H1 (cell line): ENCODE measurements around the gene ASB8. TPM values are rescaled to one million over a fixed set of nuclear protein-coding genes. Genes with fewer than 3 reads are reported as not detected.
A peak's percentile ranks its signal among the peaks of the same experiment; 100 is the strongest.

Experiments used
- CTCF ChIA-PET: fragments of 300-600 bp; sonication (Branson Sonifier 250); formaldehyde crosslinking; loops from one replicate; lab custom pipeline; 2021; ENCODE audit not compliant: partially characterized antibody; lab: Charles Lee
- POLR2A ChIA-PET: fragments of 300-600 bp; sonication (Branson Sonifier 250); formaldehyde crosslinking; loops from one replicate; lab custom pipeline; 2021; ENCODE audit warnings: inconsistent platforms; ENCODE audit not compliant: partially characterized antibody; lab: Charles Lee
- DNase-seq, 2 experiments: peaks; one replicate each; pipeline versions ENCODE4 v3.0.0 to v3.0.0-alpha.2; 2010 to 2022; ENCODE audit warnings: low spot score in 2 of 2, low read depth in 1 of 2, mixed read lengths in 1 of 2
- FAIRE-seq: peaks from 2 replicates; lab custom pipeline; 2011; peaks lifted over from hg19 to GRCh38; lab: Jason Lieb, UNC
- H2AFZ ChIP-seq: 2 replicates; pipeline ENCODE4 v1.8.1; 2012; ENCODE audit warnings: low read length, inconsistent platforms
- H2AK5ac ChIP-seq: 2 replicates; pipeline ENCODE4 v1.6.1; 2013; ENCODE audit warnings: low read depth, low read length
- H2BK120ac ChIP-seq: replicated peaks from 2 replicates; pipeline ENCODE3; 2013; ENCODE audit warnings: low read depth, low read length, inconsistent platforms
- H2BK12ac ChIP-seq: 2 replicates; pipeline ENCODE4 v1.6.1; 2013; ENCODE audit warnings: low read depth, low read length
- H2BK15ac ChIP-seq: 2 replicates; pipeline ENCODE4 v1.6.1; 2013; ENCODE audit warnings: low read length
- H2BK20ac ChIP-seq: 2 replicates; pipeline ENCODE4 v1.6.1; 2013; ENCODE audit warnings: low read length
- H2BK5ac ChIP-seq: 2 replicates; pipeline ENCODE4 v1.6.1; 2013; ENCODE audit warnings: low read depth, low read length
- H3K14ac ChIP-seq: 2 replicates; pipeline ENCODE4 v1.6.1; 2013; ENCODE audit warnings: inconsistent platforms; ENCODE audit not compliant: insufficient read length
- H3K18ac ChIP-seq: 2 replicates; pipeline ENCODE4 v1.6.1; 2013; ENCODE audit warnings: low read length; ENCODE audit errors: extremely low read depth
- H3K23ac ChIP-seq: 2 replicates; pipeline ENCODE4 v1.6.1; 2013; ENCODE audit warnings: inconsistent platforms; ENCODE audit not compliant: insufficient read length
- H3K23me2 ChIP-seq: 2 replicates; pipeline ENCODE4 v1.6.1; 2013; ENCODE audit warnings: low read depth, low read length
- H3K27ac ChIP-seq: 2 replicates; pipeline ENCODE4 v1.6.1; 2011; ENCODE audit warnings: low read depth, low read length, inconsistent platforms
- H3K27me3 ChIP-seq, 4 experiments: replicated peaks in 1 of 4; 1 replicate in 1 of 4; 2 replicates in 3 of 4; pipeline versions ENCODE4 v1.6.1 to v1.8.1; 2011 to 2013; ENCODE audit warnings: low read length in 3 of 4, mild to moderate bottlenecking in 3 of 4, inconsistent platforms in 2 of 4, mixed read lengths in 2 of 4, moderate library complexity in 1 of 4; ENCODE audit not compliant: control insufficient read depth in 3 of 4, insufficient read depth in 3 of 4; ENCODE audit errors: extremely low read depth in 1 of 4
- H3K36me3 ChIP-seq, 4 experiments: 2 replicates each; pipeline versions ENCODE4 v1.6.1 to v1.8.1; 2011 to 2013; ENCODE audit warnings: mild to moderate bottlenecking in 4 of 4, low read length in 3 of 4, moderate library complexity in 2 of 4, control low read depth in 1 of 4, inconsistent platforms in 1 of 4; ENCODE audit not compliant: insufficient read depth in 4 of 4, control insufficient read depth in 2 of 4
- H3K4ac ChIP-seq: replicated peaks from 2 replicates; pipeline ENCODE3; 2013; ENCODE audit warnings: low read length, low read depth, mixed read lengths, inconsistent platforms; ENCODE audit not compliant: insufficient read length
- H3K4me1 ChIP-seq, 4 experiments: replicated peaks in 1 of 4; 1 replicate in 1 of 4; 2 replicates in 3 of 4; pipeline versions ENCODE4 v1.6.1 to v1.8.1; 2011 to 2013; ENCODE audit warnings: low read length in 3 of 4, inconsistent platforms in 2 of 4, mixed read lengths in 1 of 4; ENCODE audit not compliant: insufficient read depth in 4 of 4, control insufficient read depth in 3 of 4
- H3K4me2 ChIP-seq, 2 experiments: 2 replicates each; pipeline versions ENCODE4 v1.6.1 to v1.8.1; 2011 to 2013; ENCODE audit warnings: low read depth in 2 of 2, low read length in 2 of 2, control low read depth in 1 of 2, inconsistent platforms in 1 of 2, mild to moderate bottlenecking in 1 of 2; ENCODE audit not compliant: insufficient read depth in 1 of 2
- H3K4me3 ChIP-seq, 4 experiments: fragments of 200-600, 300-600 bp in 1 of 4; sonication (generic), shearing (Covaris generic), sonication (Bioruptor Twin) in 1 of 4; 2 replicates each; pipeline versions ENCODE4 v1.5.1 to v1.8.1; 2011 to 2016; ENCODE audit warnings: low read length in 4 of 4, low read depth in 3 of 4, control low read depth in 2 of 4, inconsistent platforms in 2 of 4, mild to moderate bottlenecking in 2 of 4, mixed read lengths in 1 of 4, moderate library complexity in 1 of 4; ENCODE audit not compliant: insufficient read depth in 2 of 4; ENCODE audit errors: extremely low read depth in 1 of 4
- H3K56ac ChIP-seq: replicated peaks from 2 replicates; pipeline ENCODE3; 2013; ENCODE audit warnings: low read depth, mild to moderate bottlenecking, mixed read lengths, low read length, inconsistent platforms; ENCODE audit not compliant: insufficient read length
- H3K79me1 ChIP-seq: 2 replicates; pipeline ENCODE4 v1.6.1; 2013; ENCODE audit warnings: low read depth, low read length, control low read depth
- H3K79me2 ChIP-seq, 2 experiments: 2 replicates each; pipeline versions ENCODE4 v1.6.1 to v1.8.1; 2012 to 2013; ENCODE audit warnings: low read length in 2 of 2, mild to moderate bottlenecking in 2 of 2, inconsistent platforms in 1 of 2; ENCODE audit not compliant: insufficient read depth in 2 of 2, control insufficient read depth in 1 of 2
- H3K9ac ChIP-seq, 4 experiments: replicated peaks in 1 of 4; 1 replicate in 1 of 4; 2 replicates in 3 of 4; pipeline versions ENCODE4 v1.6.1 to v1.8.1; 2011 to 2013; ENCODE audit warnings: low read depth in 3 of 4, low read length in 3 of 4, control low read depth in 2 of 4, mild to moderate bottlenecking in 2 of 4, moderate library complexity in 2 of 4, inconsistent platforms in 1 of 4; ENCODE audit errors: extremely low read depth in 1 of 4
- H3K9me3 ChIP-seq, 2 experiments: 2 replicates each; pipeline versions ENCODE4 v1.6.1 to v1.8.1; 2012 to 2013; ENCODE audit warnings: mild to moderate bottlenecking in 2 of 2, moderate library complexity in 2 of 2, control low read depth in 1 of 2, inconsistent platforms in 1 of 2, low read depth in 1 of 2, low read length in 1 of 2, mixed read lengths in 1 of 2; ENCODE audit not compliant: insufficient read depth in 2 of 2
- H4K20me1 ChIP-seq, 2 experiments: replicated peaks in 1 of 2; 2 replicates each; pipeline versions ENCODE3 to v1.8.1; 2011 to 2013; ENCODE audit warnings: inconsistent platforms in 2 of 2, low read length in 2 of 2, mild to moderate bottlenecking in 1 of 2; ENCODE audit not compliant: insufficient read depth in 2 of 2, control insufficient read depth in 1 of 2
- H4K5ac ChIP-seq: 2 replicates; pipeline ENCODE4 v1.6.1; 2013; ENCODE audit warnings: low read length, low read depth, mixed read lengths, inconsistent platforms; ENCODE audit not compliant: insufficient read length
- H4K8ac ChIP-seq: 2 replicates; pipeline ENCODE4 v1.8.0; 2013; ENCODE audit warnings: mild to moderate bottlenecking, moderate library complexity, low read length, inconsistent platforms; ENCODE audit not compliant: insufficient read depth; ENCODE audit errors: extremely low read depth
- H4K91ac ChIP-seq: replicated peaks from 2 replicates; pipeline ENCODE3; 2013; ENCODE audit warnings: low read length, mixed read lengths, inconsistent platforms; ENCODE audit not compliant: insufficient read length
- CREB1 ChIP-seq: IDR thresholded peaks from 2 replicates; pipeline ENCODE4 v1.6.1; 2012; ENCODE audit warnings: inconsistent platforms
- RBBP5 ChIP-seq: IDR thresholded peaks from 2 replicates; pipeline ENCODE4 v1.7.1; 2012; ENCODE audit warnings: low read depth, mild to moderate bottlenecking, inconsistent platforms, low read length, moderate library complexity, borderline replicate concordance
- SIN3A ChIP-seq, 2 experiments: IDR thresholded peaks in 1 of 2; conservative IDR thresholded peaks in 1 of 2; 2 replicates each; pipeline ENCODE4 v1.6.1; 2011 to 2012; ENCODE audit warnings: low read length in 2 of 2, improper control_type of control experiment in 1 of 2, low read depth in 1 of 2, mild to moderate bottlenecking in 1 of 2
- TBP ChIP-seq: IDR thresholded peaks from 2 replicates; pipeline ENCODE4 v1.6.1; 2011; ENCODE audit warnings: low read depth, low read length, improper control_type of control experiment
- WGBS, 2 experiments: shearing (Covaris generic) in 1 of 2; methylation state at CpG; one replicate each; pipeline versions ENCODE4 v1.1.6 to v1.1.7; 2013 to 2015; ENCODE audit warnings: low lambda C conversion rate in 2 of 2, mixed read lengths in 2 of 2, inconsistent platforms in 1 of 2, low coverage in 1 of 2, missing lambda C conversion rate in 1 of 2; ENCODE audit not compliant: insufficient replicate concordance in 2 of 2, insufficient coverage in 1 of 2, insufficient read length in 1 of 2; ENCODE audit errors: extremely low coverage in 1 of 2, missing lambda C conversion rate in 1 of 2; 5-methylcytosine and 5-hydroxymethylcytosine counted together
- polyA plus RNA-seq, 7 experiments: library from polyadenylated mRNA; depleted of rRNA in 3 of 7; stranded (reverse) in 5 of 7; unstranded in 2 of 7; fragments of >200 nt in 5 of 7; fragments of 200-250 nt in 2 of 7; gene quantifications; 1 replicate in 5 of 7; 2 replicates in 1 of 7; 4 replicates in 1 of 7; pipeline versions ENCODE4 v1.2.1 to v1.2.3, GENCODE V29; 2011 to 2013; ENCODE audit warnings: missing spikeins in 2 of 7, mixed read lengths in 2 of 7
- total RNA-seq: library from RNA; stranded (reverse); fragmentation: NEBNext Ultra II Directional; extraction: Animal tissue kit (Norgen Biotek cat#: 25700); gene quantifications from 2 replicates; pipeline ENCODE4 v1.2.1, GENCODE V29; 2021

Gene ASB8
- total and polyA plus RNA-seq, 2 of the 8 experiments (the other 6 are each of a cell fraction or from before 2014, with no cell fraction given), result 3.8 to 8.3 TPM

GRCh38 chr12:48106681-48107613 lies 50.4 kb downstream of the ASB8 start:
- peak overlapping the region; percentile 93 to 99 (median 96); a peak in 7 of 8 replicates for H3K4me3 ChIP-seq
- 77% methylated on average over 5 of the region's 5 CpGs; no CpG with 5 or more reads in 1 of the 2 experiments for WGBS, 2 experiments
- TF ChIP-seq SIN3A (conservative IDR thresholded peaks at IDR 0.05 in 1 of 2, IDR thresholded peaks at IDR 0.05 in 1 of 2; ENCODE audit: low read depth in 1 of 2, low read length in 2 of 2), result no peak
- no peak for TF ChIP-seq RBBP5
- TF ChIP-seq CREB1, result no peak
- no peak for TF ChIP-seq TBP

More at GRCh38 chr12:48106681-48107613, 50.4 kb downstream of the ASB8 start:
- Histone ChIP-seq H2BK120ac (no peak overlapping the region), H3K56ac (no peak overlapping the region), H3K4me2 (peak overlapping the region; percentile 84 to 90), H3K79me2 (peaks cover 6 to 34% of the 10 kb centered on the region in 2 experiments; a peak in 3 of 4 replicates), H4K20me1 (no peaks in the 10 kb centered on the region), H3K23ac (no peak overlapping the region), H3K4me1 (peaks cover 0 to 6% (median 3%) of the 10 kb centered on the region in 4 experiments; a peak in 4 of 7 replicates), H3K9ac (peak overlapping the region in 3 of 4 experiments; percentile 76 to 98 (median 96); a peak in 4 of 7 replicates), H2BK5ac (no peak overlapping the region), H3K23me2 (peaks cover 3% of the 10 kb centered on the region; the same call in 1 of the 2 replicates), H2BK20ac (no peak overlapping the region), H2BK15ac (no peak overlapping the region), H3K79me1 (peaks cover 3% of the 10 kb centered on the region; the same call in 1 of the 2 replicates), H4K8ac (no peak overlapping the region), H4K91ac (peak overlapping the region; percentile 31), H4K5ac (no peak overlapping the region), H3K27me3 (peaks cover 0 to 5% (median 0%) of the 10 kb centered on the region in 4 experiments; a peak in 2 of 7 replicates), H2AK5ac (no peak overlapping the region), H3K36me3 (no peaks in the 10 kb centered on the region), H3K27ac (peak overlapping the region; percentile 99; the same call in 1 of the 2 replicates), H2AFZ (peak overlapping the region; percentile 99), H3K9me3 (no peaks in the 10 kb centered on the region), H3K4ac (no peak overlapping the region), H3K18ac (no peak overlapping the region), H3K14ac (no peak overlapping the region), H2BK12ac (no peak overlapping the region; the same call in 1 of the 2 replicates)
- CTCF ChIA-PET, result interaction anchor here (0.9 to 2.8 kb wide), 7 partner anchors 10 to 327 kb away, joined by 3 to 11 read pairs (median 3); partner anchors contain the start of gene PFKM
- DNase-seq, result no peak
- POLR2A ChIA-PET, result interaction anchor here (0.7 to 7.5 kb wide), 16 partner anchors 8 to 106 kb away, joined by 3 to 56 read pairs (median 4); partner anchors contain the start of genes ASB8 and PFKM
- FAIRE-seq, result no peak
